Osteoblast (primary cell): ENCODE data around the gene HHLA2. TPM values are rescaled to one million over a fixed set of nuclear protein-coding genes. Genes with fewer than 3 reads are reported as not detected.

ENCODE experiments used
- DNase-seq: peaks from one replicate; pipeline ENCODE4 v3.0.0; 2011; ENCODE audit warnings: low spot score, mixed read lengths; ENCODE audit not compliant: insufficient read length; ENCODE audit errors: missing footprints
- H2AFZ ChIP-seq: 2 replicates; pipeline ENCODE4 v1.6.0; 2011; ENCODE audit warnings: mild to moderate bottlenecking, low read length
- H3K27ac ChIP-seq: 2 replicates; pipeline ENCODE4 v1.5.1; 2011; ENCODE audit warnings: mild to moderate bottlenecking, low read depth, low read length, moderate library complexity
- H3K27me3 ChIP-seq: 2 replicates; pipeline ENCODE4 v1.6.0; 2012; ENCODE audit warnings: mild to moderate bottlenecking, control low read depth, inconsistent platforms, low read length, moderate library complexity; ENCODE audit not compliant: insufficient read depth
- H3K36me3 ChIP-seq: 2 replicates; pipeline ENCODE4 v1.5.1; 2011; ENCODE audit warnings: mild to moderate bottlenecking, low read length, control low read depth, moderate library complexity; ENCODE audit not compliant: insufficient read depth
- H3K4me1 ChIP-seq: 2 replicates; pipeline ENCODE4 v1.5.1; 2011; ENCODE audit warnings: mild to moderate bottlenecking, low read length, control low read depth, moderate library complexity; ENCODE audit not compliant: insufficient read depth
- H3K4me2 ChIP-seq: 2 replicates; pipeline ENCODE4 v1.6.0; 2011; ENCODE audit warnings: mild to moderate bottlenecking, low read length; ENCODE audit not compliant: insufficient read depth
- H3K4me3 ChIP-seq: fragments of 200-600 bp; sonication (generic); 3 replicates; pipeline ENCODE4 v1.5.1; 2012; ENCODE audit warnings: mild to moderate bottlenecking, low read length, inconsistent platforms; ENCODE audit not compliant: insufficient read depth
- H3K79me2 ChIP-seq: 2 replicates; pipeline ENCODE4 v1.6.0; 2012; ENCODE audit warnings: mild to moderate bottlenecking, low read length, control low read depth, inconsistent platforms; ENCODE audit not compliant: insufficient read depth
- H3K9me3 ChIP-seq: 2 replicates; pipeline ENCODE4 v1.5.1; 2011; ENCODE audit warnings: low read depth, low read length, control low read depth
- H4K20me1 ChIP-seq: 2 replicates; pipeline ENCODE4 v1.6.0; 2012; ENCODE audit warnings: mild to moderate bottlenecking, low read length, control low read depth; ENCODE audit not compliant: insufficient read depth
- total RNA-seq: library from RNA; depleted of rRNA; stranded (reverse); fragments of >200 nt; gene quantifications from 2 replicates; pipeline ENCODE4 v1.2.3, GENCODE V29; 2012
- TF ChIP-seq, protein P1 (sequence below): IDR thresholded peaks from 2 replicates; pipeline ENCODE4 v1.5.1; 2011; ENCODE audit warnings: mild to moderate bottlenecking, low read depth, low read length, moderate library complexity; ENCODE audit errors: extremely low read depth

Gene HHLA2
- total RNA-seq, 1 donor = not detected

DNA sequence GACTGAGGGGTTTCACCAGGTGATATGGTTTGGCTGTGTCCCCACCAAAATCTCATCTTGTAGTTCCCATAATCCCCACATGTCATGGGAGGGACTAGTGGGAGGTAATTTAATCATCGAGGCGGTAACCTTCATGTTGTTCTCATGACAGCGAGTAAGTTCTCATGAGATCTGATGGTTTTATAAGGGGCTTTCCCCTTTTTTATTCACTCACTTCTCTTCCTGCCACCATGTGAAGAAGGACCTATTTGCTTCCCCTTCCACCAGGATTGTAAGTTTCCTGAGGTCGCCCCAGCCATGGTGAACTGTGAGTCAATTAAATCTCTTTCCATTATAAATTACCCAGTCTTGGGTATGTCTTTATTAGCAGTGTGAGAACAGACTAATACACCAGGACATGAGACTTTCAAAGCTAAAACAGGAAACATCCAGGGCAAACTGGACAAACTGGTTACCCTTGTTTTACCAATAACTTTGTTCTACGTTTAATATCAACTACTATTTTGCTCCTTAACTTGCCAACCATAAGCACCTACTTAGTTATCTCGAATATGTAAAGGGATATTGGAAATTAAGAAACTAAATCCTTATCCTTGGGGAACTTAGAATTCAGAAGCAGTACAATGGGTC is 115.9 kb downstream of the HHLA2 start:
- Histone ChIP-seq H2AFZ (no peak overlapping the region), H3K4me2 (no peak overlapping the region), H4K20me1 (no peaks in the 10 kb centered on the region), H3K27me3 (no peaks in the 10 kb centered on the region), H3K4me1 (peaks cover 8% of the 10 kb centered on the region), H3K4me3 (no peak overlapping the region), H3K27ac (no peak overlapping the region), H3K9me3 (no peaks in the 10 kb centered on the region), H3K36me3 (no peaks in the 10 kb centered on the region), H3K79me2 (no peaks in the 10 kb centered on the region)
- DNase-seq = no peak
- TF ChIP-seq, protein P1, sequence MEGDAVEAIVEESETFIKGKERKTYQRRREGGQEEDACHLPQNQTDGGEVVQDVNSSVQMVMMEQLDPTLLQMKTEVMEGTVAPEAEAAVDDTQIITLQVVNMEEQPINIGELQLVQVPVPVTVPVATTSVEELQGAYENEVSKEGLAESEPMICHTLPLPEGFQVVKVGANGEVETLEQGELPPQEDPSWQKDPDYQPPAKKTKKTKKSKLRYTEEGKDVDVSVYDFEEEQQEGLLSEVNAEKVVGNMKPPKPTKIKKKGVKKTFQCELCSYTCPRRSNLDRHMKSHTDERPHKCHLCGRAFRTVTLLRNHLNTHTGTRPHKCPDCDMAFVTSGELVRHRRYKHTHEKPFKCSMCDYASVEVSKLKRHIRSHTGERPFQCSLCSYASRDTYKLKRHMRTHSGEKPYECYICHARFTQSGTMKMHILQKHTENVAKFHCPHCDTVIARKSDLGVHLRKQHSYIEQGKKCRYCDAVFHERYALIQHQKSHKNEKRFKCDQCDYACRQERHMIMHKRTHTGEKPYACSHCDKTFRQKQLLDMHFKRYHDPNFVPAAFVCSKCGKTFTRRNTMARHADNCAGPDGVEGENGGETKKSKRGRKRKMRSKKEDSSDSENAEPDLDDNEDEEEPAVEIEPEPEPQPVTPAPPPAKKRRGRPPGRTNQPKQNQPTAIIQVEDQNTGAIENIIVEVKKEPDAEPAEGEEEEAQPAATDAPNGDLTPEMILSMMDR = no peak

DNA sequence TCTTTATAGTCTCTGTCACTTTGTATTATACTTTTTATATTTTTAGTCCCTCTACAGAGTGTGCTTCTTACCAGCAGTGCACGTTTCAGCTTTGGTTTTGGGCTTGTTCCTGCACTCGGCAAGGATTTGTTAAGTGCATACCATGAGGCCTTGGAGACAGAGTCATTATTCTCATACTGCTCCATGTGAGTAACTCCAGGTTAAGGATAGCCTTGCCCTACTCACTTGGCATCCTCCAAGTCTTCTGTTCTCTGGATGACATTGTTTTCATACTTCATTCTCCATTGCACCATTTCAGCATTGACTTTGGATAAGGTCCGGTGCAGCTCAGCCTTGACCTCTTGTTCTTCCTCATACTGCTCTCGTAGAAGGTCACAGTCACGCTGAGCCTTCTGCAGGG is 117.7 kb downstream of the HHLA2 start:
- Histone ChIP-seq H3K9me3 (no peaks in the 10 kb centered on the region), H2AFZ (no peak overlapping the region), H3K27ac (no peak overlapping the region), H3K4me2 (no peak overlapping the region), H3K4me1 (peaks cover 8% of the 10 kb centered on the region), H3K4me3 (no peak overlapping the region), H3K36me3 (no peaks in the 10 kb centered on the region), H3K79me2 (no peaks in the 10 kb centered on the region), H3K27me3 (no peaks in the 10 kb centered on the region), H4K20me1 (no peaks in the 10 kb centered on the region)
- TF ChIP-seq, protein P1 = no peak
- DNase-seq = no peak

DNA sequence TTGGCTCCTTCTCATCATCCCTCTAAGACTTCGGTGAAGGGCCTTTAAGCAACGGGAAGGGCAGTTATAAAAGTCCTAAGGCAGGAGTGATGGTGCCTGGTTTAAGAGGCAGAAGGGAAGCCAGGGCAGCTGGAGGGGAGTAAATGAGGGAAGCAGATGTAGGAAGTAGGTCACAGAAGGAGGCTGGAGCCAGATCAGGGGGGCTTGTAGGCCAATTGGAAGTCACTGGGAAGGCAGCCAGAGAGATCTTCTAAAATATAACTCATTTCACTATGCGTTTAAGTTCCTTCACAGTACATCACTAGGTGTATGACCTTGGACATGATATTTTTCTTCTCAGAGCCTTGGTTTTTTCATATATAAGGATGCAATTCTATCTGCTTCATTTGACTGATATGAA is 119.3 kb downstream of the HHLA2 start:
- TF ChIP-seq, protein P1 = no peak
- Histone ChIP-seq H3K27ac (no peak overlapping the region), H4K20me1 (no peaks in the 10 kb centered on the region), H3K36me3 (no peaks in the 10 kb centered on the region), H3K27me3 (no peaks in the 10 kb centered on the region), H2AFZ (no peak overlapping the region), H3K4me2 (no peak overlapping the region), H3K4me3 (no peak overlapping the region), H3K79me2 (no peaks in the 10 kb centered on the region), H3K9me3 (no peaks in the 10 kb centered on the region), H3K4me1 (peaks cover 12% of the 10 kb centered on the region)
- DNase-seq = no peak

GRCh38 chr3:108416111-108416869 is 119.9 kb downstream of the HHLA2 start:
- Histone ChIP-seq H2AFZ (peak overlapping the region; percentile 16), H3K36me3 (no peaks in the 10 kb centered on the region), H3K27ac (no peak overlapping the region), H3K4me1 (peaks cover 15% of the 10 kb centered on the region), H3K79me2 (no peaks in the 10 kb centered on the region), H3K27me3 (no peaks in the 10 kb centered on the region), H3K4me3 (no peak overlapping the region), H3K4me2 (peak overlapping the region; percentile 34), H3K9me3 (no peaks in the 10 kb centered on the region), H4K20me1 (no peaks in the 10 kb centered on the region)
- TF ChIP-seq, protein P1 = no peak
- no peak for DNase-seq
